ENCODE data around the gene CAMK2D. TPM values are rescaled to one million over a fixed set of nuclear protein-coding genes. Genes with fewer than 3 reads are reported as not detected.

CAMK2D gene
- total and polyA plus RNA-seq, 8 donors = 8.8 to 155 (median 64.5) TPM

DNA sequence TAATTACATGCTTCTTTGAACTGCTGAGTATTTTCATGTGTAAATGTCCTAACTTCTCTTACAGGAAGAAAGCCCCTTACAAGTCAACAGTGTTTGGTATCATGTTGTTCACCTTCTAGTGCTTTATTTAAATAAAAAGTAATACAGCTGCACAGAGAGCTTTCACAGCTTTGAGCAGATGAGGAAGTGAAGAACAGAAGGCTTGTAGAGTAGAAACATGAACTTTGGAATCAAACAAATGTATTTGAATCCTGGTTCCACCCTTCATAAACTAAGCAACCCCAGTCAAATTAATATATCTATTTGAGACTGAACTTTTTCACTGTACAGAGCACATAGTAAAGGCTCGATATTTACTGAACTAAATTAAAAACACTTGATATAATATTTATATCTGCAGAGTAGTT is 120.5 kb downstream of the CAMK2D start:
- H3K27me3 ChIP-seq = no peaks in the 10 kb centered on the region
- WGBS, 5 donors = 26 to 44% (median 39%) methylated on average over 1 of the region's 1 CpG
- H3K27ac ChIP-seq = peak overlapping the region in 4 of 5 donors; percentile 64 to 88 (median 74)
- H3K9me3 ChIP-seq = no peaks in the 10 kb centered on the region
- H3K4me3 ChIP-seq = no peak overlapping the region
- intact Hi-C loops (cut with DNase I; ENCODE audit: low total_unique reads) = no loop called here
- DNase-seq = peak in 1 of 2 donors; percentile 71
- no peaks in the 10 kb centered on the region for H3K36me3 ChIP-seq
- peaks cover 45 to 97% (median 75%) of the 10 kb centered on the region in 4 donors for H3K4me1 ChIP-seq
- peak in 2 of 3 donors; percentile 18 to 30 for TF ChIP-seq POLR2AphosphoS5 (IDR thresholded peaks at IDR 0.05)
- TF ChIP-seq, protein P1, sequence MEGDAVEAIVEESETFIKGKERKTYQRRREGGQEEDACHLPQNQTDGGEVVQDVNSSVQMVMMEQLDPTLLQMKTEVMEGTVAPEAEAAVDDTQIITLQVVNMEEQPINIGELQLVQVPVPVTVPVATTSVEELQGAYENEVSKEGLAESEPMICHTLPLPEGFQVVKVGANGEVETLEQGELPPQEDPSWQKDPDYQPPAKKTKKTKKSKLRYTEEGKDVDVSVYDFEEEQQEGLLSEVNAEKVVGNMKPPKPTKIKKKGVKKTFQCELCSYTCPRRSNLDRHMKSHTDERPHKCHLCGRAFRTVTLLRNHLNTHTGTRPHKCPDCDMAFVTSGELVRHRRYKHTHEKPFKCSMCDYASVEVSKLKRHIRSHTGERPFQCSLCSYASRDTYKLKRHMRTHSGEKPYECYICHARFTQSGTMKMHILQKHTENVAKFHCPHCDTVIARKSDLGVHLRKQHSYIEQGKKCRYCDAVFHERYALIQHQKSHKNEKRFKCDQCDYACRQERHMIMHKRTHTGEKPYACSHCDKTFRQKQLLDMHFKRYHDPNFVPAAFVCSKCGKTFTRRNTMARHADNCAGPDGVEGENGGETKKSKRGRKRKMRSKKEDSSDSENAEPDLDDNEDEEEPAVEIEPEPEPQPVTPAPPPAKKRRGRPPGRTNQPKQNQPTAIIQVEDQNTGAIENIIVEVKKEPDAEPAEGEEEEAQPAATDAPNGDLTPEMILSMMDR (IDR thresholded peaks at IDR 0.05) = no peak
- TF ChIP-seq EP300 (IDR thresholded peaks at IDR 0.05) = no peak

- H3K4me1 ChIP-seq = peaks cover 39 to 97% (median 75%) of the 10 kb centered on the region in 4 donors
- no peaks in the 10 kb centered on the region for H3K9me3 ChIP-seq
- no peak for DNase-seq
- no peak for TF ChIP-seq EP300 (IDR thresholded peaks at IDR 0.05)
- TF ChIP-seq, protein P1 (IDR thresholded peaks at IDR 0.05) = no peak
- no peak for TF ChIP-seq POLR2AphosphoS5 (IDR thresholded peaks at IDR 0.05)
- no peak for TF ChIP-seq POLR2A (IDR thresholded peaks at IDR 0.05)
- no peak overlapping the region for H3K4me3 ChIP-seq
- intact Hi-C loops (cut with DNase I; ENCODE audit: low total_unique reads) = no loop called here
- H3K36me3 ChIP-seq = no peaks in the 10 kb centered on the region
- H3K27me3 ChIP-seq = no peaks in the 10 kb centered on the region
- WGBS, 5 donors = 72 to 83% (median 77%) methylated on average over 2 of the region's 2 CpGs
- peak overlapping the region; percentile 13 to 88 (median 69) for H3K27ac ChIP-seq
Observed at GRCh38 chr4:113639326-113639725, 122.2 kb downstream of the CAMK2D start.

- TF ChIP-seq, protein P1 (IDR thresholded peaks at IDR 0.05) = no peak
- TF ChIP-seq EP300 (IDR thresholded peaks at IDR 0.05) (no peak), POLR2A (IDR thresholded peaks at IDR 0.05) (no peak), POLR2AphosphoS5 (IDR thresholded peaks at IDR 0.05) (no peak)
- 35 to 71% (median 51%) methylated on average over 3 of the region's 3 CpGs for WGBS, 5 donors
- Histone ChIP-seq H3K9me3 (no peaks in the 10 kb centered on the region), H3K27me3 (no peaks in the 10 kb centered on the region), H3K36me3 (no peaks in the 10 kb centered on the region), H3K27ac (peak overlapping the region in 4 of 5 donors; percentile 22 to 88 (median 74)), H3K4me1 (peaks cover 43 to 97% (median 79%) of the 10 kb centered on the region in 4 donors), H3K4me3 (no peak overlapping the region)
- intact Hi-C loops (cut with DNase I; ENCODE audit: low total_unique reads) = no loop called here
- DNase-seq = no peak
Observed at GRCh38 chr4:113638562-113638832, 123.0 kb downstream of the CAMK2D start.

DNA sequence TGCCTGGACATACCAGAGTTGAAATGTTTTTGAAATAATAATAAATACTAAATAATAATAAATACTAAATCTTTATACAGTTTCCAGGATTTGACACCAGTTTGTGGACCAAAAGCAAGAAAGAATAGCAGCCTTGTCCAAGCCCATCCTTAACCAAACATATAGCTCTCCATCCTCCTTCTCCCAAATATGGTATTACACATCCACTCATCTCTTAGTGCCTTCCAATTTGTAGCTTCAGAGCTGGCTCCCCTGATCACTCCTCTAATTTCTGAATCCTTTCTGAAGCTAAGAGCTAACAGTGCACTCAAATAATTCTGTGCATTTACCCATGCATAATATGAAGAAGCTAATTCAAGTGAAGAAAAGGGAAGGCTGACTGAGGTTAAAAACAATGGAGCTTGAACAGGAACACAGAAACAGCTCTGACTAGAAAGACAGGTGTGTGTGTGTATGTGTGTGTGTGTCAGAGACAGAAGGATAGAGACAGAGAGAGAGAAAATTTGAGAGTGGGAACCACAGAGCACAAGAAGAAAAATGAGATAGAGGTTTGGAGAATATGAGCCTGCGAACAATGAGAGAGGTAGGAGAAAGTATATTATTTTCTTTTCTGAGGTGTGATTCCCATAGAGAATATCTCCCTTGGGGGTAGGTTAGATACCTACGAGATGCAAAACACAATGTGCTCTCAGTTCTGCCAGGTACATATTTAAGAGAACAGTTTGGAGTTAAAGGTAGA is 123.5 kb downstream of the CAMK2D start:
- Histone ChIP-seq H3K4me1 (peaks cover 43 to 97% (median 82%) of the 10 kb centered on the region in 4 donors), H3K27ac (peak overlapping the region in 4 of 5 donors; percentile 22 to 88 (median 74)), H3K36me3 (no peaks in the 10 kb centered on the region), H3K9me3 (no peaks in the 10 kb centered on the region), H3K4me3 (no peak overlapping the region), H3K27me3 (no peaks in the 10 kb centered on the region)
- TF ChIP-seq POLR2AphosphoS5 (IDR thresholded peaks at IDR 0.05) = no peak
- TF ChIP-seq, protein P1 (IDR thresholded peaks at IDR 0.05) = no peak
- intact Hi-C loops (cut with DNase I; ENCODE audit: low total_unique reads) = no loop called here
- no peak for DNase-seq
- WGBS, 5 donors = 38 to 69% (median 54%) methylated on average over 2 of the region's 2 CpGs

Data from stomach (tissue), 9 donors.